GM19395 (cell line): ENCODE results near the gene STX1B.
A peak's percentile ranks its signal among the peaks of the same experiment; 100 is the strongest.

Source experiments
- ATAC-seq: cut with Tn5 transposase; IDR thresholded peaks from one replicate; pipeline ENCODE4 v1.9.1; 2021; ENCODE audit warnings: mild to moderate bottlenecking, moderate library complexity; ENCODE audit not compliant: unreplicated experiment

Gene STX1B

GRCh38 chr16:30980023-30980371 is 30.4 kb downstream of the STX1B start:
- no peak for ATAC-seq

GRCh38 chr16:30979170-30980022 is 31.0 kb downstream of the STX1B start:
- no peak for ATAC-seq

GRCh38 chr16:30977502-30977901 is 32.9 kb downstream of the STX1B start:
- no peak for ATAC-seq

- ATAC-seq = no peak
Observed at GRCh38 chr16:30976486-30976885, 34.0 kb downstream of the STX1B start.

- no peak for ATAC-seq
Observed at GRCh38 chr16:30974348-30974747, 36.1 kb downstream of the STX1B start.

GRCh38 chr16:30972872-30973271 is 37.6 kb downstream of the STX1B start:
- ATAC-seq = no peak

- no peak for ATAC-seq
Observed at GRCh38 chr16:30971298-30971697, 39.1 kb downstream of the STX1B start.

- no peak for ATAC-seq
Observed at GRCh38 chr16:30969246-30969842, 41.1 kb downstream of the STX1B start.

- ATAC-seq = no peak
Observed at GRCh38 chr16:30967795-30968194, 42.6 kb downstream of the STX1B start.

- ATAC-seq = no peak
Observed at GRCh38 chr16:30966033-30966619, 44.3 kb downstream of the STX1B start.

GRCh38 chr16:30965436-30965835 is 45.0 kb downstream of the STX1B start:
- no peak for ATAC-seq

- no peak for ATAC-seq
Observed at GRCh38 chr16:30964574-30965226, 45.7 kb downstream of the STX1B start.

- ATAC-seq = no peak
Observed at GRCh38 chr16:30963925-30964511, 46.4 kb downstream of the STX1B start.

- ATAC-seq = no peak
Observed at GRCh38 chr16:30961384-30961783, 49.1 kb downstream of the STX1B start.

GRCh38 chr16:30958175-30959079 is 52.0 kb downstream of the STX1B start:
- peak; percentile 15 for ATAC-seq

GRCh38 chr16:30957456-30958174 is 52.8 kb downstream of the STX1B start, which contains the start of gene SETD1A:
Gene SETD1A (plus strand): TSS chr16:30957754. CDS start chr16:30958732, 978 bp downstream.
- ATAC-seq = peak; percentile 79

GRCh38 chr16:30956601-30957455 is 53.6 kb downstream of the STX1B start:
- peak; percentile 55 for ATAC-seq

- ATAC-seq = no peak
Observed at GRCh38 chr16:30954993-30955392, 55.4 kb downstream of the STX1B start.
